A549 treated with CpdA at 1 μM for 4 hours (cell line): ENCODE measurements around the gene ALPI. TPM values are rescaled to one million over a fixed set of nuclear protein-coding genes. Genes with fewer than 3 reads are reported as not detected.

Source experiments
- total RNA-seq: library from RNA; stranded (reverse); fragments of 200-300 nt; extraction: Qiagen RNA extraction; gene quantifications from 5 replicates; pipeline ENCODE4 v1.2.3, GENCODE V29; 2022; ENCODE audit warnings: low read depth

Gene ALPI
- total RNA-seq = not detected in 5 replicates

DNA sequence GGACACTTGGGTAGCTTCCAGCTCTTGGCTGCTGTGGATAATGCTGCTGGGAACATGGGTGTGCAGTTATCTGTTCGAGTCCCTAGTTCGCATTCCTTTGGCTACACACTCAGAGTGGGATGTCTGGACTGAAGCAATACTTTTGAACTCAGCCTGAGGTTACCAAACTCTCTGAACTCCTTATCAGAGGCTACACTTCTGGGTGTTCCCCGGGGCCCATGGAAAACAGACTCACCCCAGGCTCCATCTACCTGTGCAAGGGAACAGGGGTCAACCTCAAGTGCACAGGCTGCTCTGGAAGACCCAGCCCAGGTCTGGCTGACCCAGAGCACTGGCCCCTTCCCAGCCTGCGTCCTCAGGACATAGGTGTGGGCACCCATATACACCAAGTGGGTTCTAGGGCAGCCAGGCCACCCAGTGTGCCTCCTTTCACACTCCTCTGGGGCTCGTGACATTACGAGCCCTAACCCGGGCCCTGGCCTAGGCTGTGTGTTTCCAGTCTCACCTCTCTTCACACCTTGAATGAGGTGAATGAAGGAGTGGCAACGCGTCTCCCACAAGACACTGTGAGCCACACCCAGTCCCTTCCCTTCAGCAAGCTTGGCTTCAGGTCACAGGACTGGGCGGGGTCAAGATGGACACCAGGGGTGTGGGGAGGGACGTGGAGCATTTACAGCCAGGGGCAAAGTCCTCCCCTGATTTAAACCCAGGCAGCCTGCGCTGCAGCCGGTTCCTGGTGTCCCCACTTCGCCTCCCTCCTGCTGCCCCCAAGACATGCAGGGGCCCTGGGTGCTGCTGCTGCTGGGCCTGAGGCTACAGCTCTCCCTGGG is at the start of gene ALPI:
ALPI (plus strand) TSS at position 728 of the 830 bp plus-strand sequence; CDS start at position 775, 47 bp downstream.

DNA sequence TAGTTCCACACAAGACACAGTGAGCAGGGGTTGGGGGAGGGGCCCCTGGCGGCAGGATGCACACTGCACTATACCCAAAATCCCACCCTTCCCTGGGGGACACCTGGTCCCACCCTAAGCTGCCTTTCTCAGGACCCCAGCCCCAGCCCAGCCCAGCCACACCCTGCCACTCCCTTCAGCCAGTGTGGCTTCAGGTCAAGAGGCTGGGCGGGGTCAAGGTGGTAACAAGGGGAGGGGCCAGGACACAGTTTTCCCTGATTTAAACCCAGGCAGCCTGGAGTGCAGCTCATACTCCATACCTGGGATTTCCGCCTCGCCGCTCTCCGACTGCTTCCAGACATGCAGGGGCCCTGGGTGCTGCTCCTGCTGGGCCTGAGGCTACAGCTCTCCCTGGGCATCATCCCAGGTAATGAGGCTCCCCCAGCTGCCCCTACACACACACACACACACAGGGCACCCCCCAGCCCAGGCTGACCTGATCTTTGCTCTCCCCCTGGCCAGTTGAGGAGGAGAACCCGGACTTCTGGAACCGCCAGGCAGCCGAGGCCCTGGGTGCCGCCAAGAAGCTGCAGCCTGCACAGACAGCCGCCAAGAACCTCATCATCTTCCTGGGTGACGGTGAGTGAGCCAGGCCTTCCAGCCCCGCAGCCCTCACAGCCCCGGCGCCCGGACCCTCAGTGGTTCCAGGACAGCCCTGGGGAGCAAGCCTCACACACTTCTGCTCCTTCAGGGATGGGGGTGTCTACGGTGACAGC is 49.2 kb upstream of the ALPI start, which contains the start of gene ALPG:
ALPG (plus strand) TSS at position 289 of the 755 bp plus-strand sequence; CDS start at position 340, 51 bp downstream.

DNA sequence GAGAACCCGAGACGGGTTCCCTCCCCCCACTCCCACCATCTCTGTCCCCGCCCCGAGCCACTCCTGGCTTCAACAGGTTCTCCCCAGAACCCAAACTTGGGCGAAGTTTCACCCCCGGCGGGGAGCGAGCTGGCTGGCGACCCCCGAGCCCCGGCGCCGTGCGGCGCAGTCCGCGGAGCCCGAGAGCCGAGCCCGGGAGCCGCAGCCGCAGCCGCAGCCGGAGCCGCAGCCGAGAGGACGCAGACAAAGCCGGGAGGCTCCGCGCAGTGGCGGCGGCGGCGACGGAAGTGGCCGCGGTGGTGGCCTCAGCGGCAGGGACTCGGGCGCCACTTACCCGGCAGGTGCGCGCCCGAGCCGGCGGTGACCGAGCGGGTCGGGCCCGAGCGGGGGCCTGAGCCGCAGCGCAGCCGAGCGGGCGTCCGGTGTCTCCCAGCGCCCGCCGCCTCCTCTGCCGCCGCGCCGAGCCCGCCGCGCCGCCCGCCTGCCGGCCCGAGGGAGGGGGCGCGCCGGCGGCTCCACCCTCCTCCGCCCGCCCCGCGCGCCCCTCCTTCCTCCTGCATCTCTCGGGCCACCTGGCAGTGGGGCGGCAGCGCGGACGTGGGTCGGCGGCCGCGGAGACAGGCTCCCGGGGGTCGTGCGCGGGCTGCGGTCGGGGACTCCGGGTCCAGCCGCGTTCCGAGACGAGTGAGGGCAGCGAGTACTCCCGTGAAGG is 31.6 kb downstream of the ALPI start, which contains the start of gene ECEL1:
ECEL1 (minus strand) TSS at position 450 of the 712 bp plus-strand sequence. CDS start 1,181 bp downstream, outside the sequence.

Other genes with a start within 250 kb of the ALPI start
- gene ALPP, start 77.4 kb upstream of the ALPI start, total RNA-seq = 0.23 to 0.37 TPM (median 0.35 TPM) in 5 replicates
- 0.06 to 0.23 TPM (median 0.12 TPM) in 4 of 5 replicates, not detected in the other for gene ALPG, start 49.3 kb upstream of the ALPI start, total RNA-seq
- 0.07 to 0.37 TPM (median 0.10 TPM) in 4 of 5 replicates, not detected in the other for gene ECEL1, start 31.7 kb downstream of the ALPI start, total RNA-seq
- 0.08 to 0.20 TPM (median 0.14 TPM) in 4 of 5 replicates, not detected in the other for gene PRSS56, start 64.2 kb downstream of the ALPI start, total RNA-seq
- gene CHRND, start 70.0 kb downstream of the ALPI start, total RNA-seq = not detected in 5 replicates
- not detected in 5 replicates for gene CHRNG, start 83.5 kb downstream of the ALPI start, total RNA-seq
- 4.6 to 5.1 TPM (median 4.9 TPM) in 5 replicates for gene TIGD1, start 94.4 kb downstream of the ALPI start, total RNA-seq
- 89.4 to 249 TPM (median 97.4 TPM) in 5 replicates for gene EIF4E2, start 94.5 kb downstream of the ALPI start, total RNA-seq
- 1.6 to 2.4 TPM (median 2.3 TPM) in 5 replicates for gene EFHD1, start 177.5 kb downstream of the ALPI start, total RNA-seq
- gene GIGYF2, start 241.2 kb downstream of the ALPI start, total RNA-seq = 23.9 to 31.4 TPM (median 28.4 TPM) in 5 replicates